Activated naive CD8-positive, alpha-beta T cell treated with anti-CD3 and anti-CD28 coated beads, Interleukin-2, amount 50 U/mL, for 24 hours (primary cell): ENCODE results near the gene ZNF79.
"Not testable (repeated sequence)": the region's sequence is repeated elsewhere in the genome, so short reads cannot be mapped to it uniquely, and the experiment has no call there.

Experiments used
- ATAC-seq: fragments of 150-1000 bp; cut with Tn5 transposase; one replicate; pipeline ENCODE4 v1.10.0; 2021
- DNase-seq: peaks from one replicate; pipeline ENCODE4 v3.0.0; 2021
- H3K27ac Mint-ChIP-seq: one replicate; pipeline ENCODE4 v1.8.0; 2021; ENCODE audit warnings: mild to moderate bottlenecking, mixed read lengths
- H3K27me3 Mint-ChIP-seq: one replicate; pipeline ENCODE4 v1.8.0; 2021; ENCODE audit warnings: mixed read lengths
- H3K36me3 Mint-ChIP-seq: one replicate; pipeline ENCODE4 v1.8.0; 2021; ENCODE audit warnings: low read depth, mixed read lengths
- H3K4me1 Mint-ChIP-seq: one replicate; pipeline ENCODE4 v1.8.0; 2021; ENCODE audit warnings: mixed read lengths
- H3K4me3 Mint-ChIP-seq: one replicate; pipeline ENCODE4 v1.8.0; 2021; ENCODE audit warnings: mild to moderate bottlenecking, moderate library complexity, mixed read lengths
- H3K9me3 Mint-ChIP-seq: one replicate; pipeline ENCODE4 v1.8.0; 2021; ENCODE audit warnings: mixed read lengths

Gene ZNF79

GRCh38 chr9:127450830-127451607 is 26.8 kb downstream of the ZNF79 start, which contains the start of the genes LRSAM1 and RPL12:
Gene LRSAM1 (plus strand): TSS chr9:127451510. CDS start chr9:127454528, 3,018 bp downstream.
Gene RPL12 (minus strand): TSS chr9:127451406. CDS start chr9:127451317, 89 bp downstream.
- H3K27me3 Mint-ChIP-seq: no peaks in the 10 kb centered on the region
- H3K36me3 Mint-ChIP-seq: peaks cover 57% of the 10 kb centered on the region
- peak within 1 kb of the TSS; percentile 99 for H3K27ac Mint-ChIP-seq
- H3K4me1 Mint-ChIP-seq: peaks cover 46% of the 10 kb centered on the region
- DNase-seq: peak; percentile 99
- no peaks in the 10 kb centered on the region for H3K9me3 Mint-ChIP-seq
- H3K4me3 Mint-ChIP-seq: peak within 1 kb of the TSS; percentile 99
- peak; percentile 53 for ATAC-seq

GRCh38 chr9:127451608-127451857 is 27.4 kb downstream of the ZNF79 start:
- peak; percentile 1 for ATAC-seq

GRCh38 chr9:127451858-127452656 is 27.9 kb downstream of the ZNF79 start:
- peak; percentile 52 for ATAC-seq
- no peaks in the 10 kb centered on the region for H3K27me3 Mint-ChIP-seq
- DNase-seq: peak; percentile 64
- peak overlapping the region; percentile 99 for H3K4me3 Mint-ChIP-seq
- H3K4me1 Mint-ChIP-seq: peaks cover 37% of the 10 kb centered on the region
- H3K36me3 Mint-ChIP-seq: peaks cover 50% of the 10 kb centered on the region
- no peaks in the 10 kb centered on the region for H3K9me3 Mint-ChIP-seq
- H3K27ac Mint-ChIP-seq: peak overlapping the region; percentile 99

More at GRCh38 chr9:127451608-127451857, 27.4 kb downstream of the ZNF79 start:
- peaks cover 52% of the 10 kb centered on the region for H3K36me3 Mint-ChIP-seq
- peak overlapping the region; percentile 99 for H3K27ac Mint-ChIP-seq
- DNase-seq: no peak
- no peaks in the 10 kb centered on the region for H3K9me3 Mint-ChIP-seq
- peak overlapping the region; percentile 99 for H3K4me3 Mint-ChIP-seq
- H3K27me3 Mint-ChIP-seq: no peaks in the 10 kb centered on the region
- H3K4me1 Mint-ChIP-seq: peaks cover 41% of the 10 kb centered on the region

GRCh38 chr9:127452691-127453090 is 28.5 kb downstream of the ZNF79 start:
- Mint-ChIP-seq H3K4me1 (peaks cover 31% of the 10 kb centered on the region), H3K4me3 (peak overlapping the region; percentile 99), H3K36me3 (peaks cover 46% of the 10 kb centered on the region), H3K27ac (no peak overlapping the region), H3K9me3 (no peaks in the 10 kb centered on the region), H3K27me3 (no peaks in the 10 kb centered on the region)
- DNase-seq (no peak), ATAC-seq (no peak)

GRCh38 chr9:127455324-127455992 is 31.3 kb downstream of the ZNF79 start:
- DNase-seq: no peak
- no peak overlapping the region for H3K4me3 Mint-ChIP-seq
- ATAC-seq: no peak
- no peaks in the 10 kb centered on the region for H3K27me3 Mint-ChIP-seq
- peaks cover 26% of the 10 kb centered on the region for H3K36me3 Mint-ChIP-seq
- no peaks in the 10 kb centered on the region for H3K9me3 Mint-ChIP-seq
- H3K27ac Mint-ChIP-seq: no peak overlapping the region
- peaks cover 5% of the 10 kb centered on the region for H3K4me1 Mint-ChIP-seq

DNA sequence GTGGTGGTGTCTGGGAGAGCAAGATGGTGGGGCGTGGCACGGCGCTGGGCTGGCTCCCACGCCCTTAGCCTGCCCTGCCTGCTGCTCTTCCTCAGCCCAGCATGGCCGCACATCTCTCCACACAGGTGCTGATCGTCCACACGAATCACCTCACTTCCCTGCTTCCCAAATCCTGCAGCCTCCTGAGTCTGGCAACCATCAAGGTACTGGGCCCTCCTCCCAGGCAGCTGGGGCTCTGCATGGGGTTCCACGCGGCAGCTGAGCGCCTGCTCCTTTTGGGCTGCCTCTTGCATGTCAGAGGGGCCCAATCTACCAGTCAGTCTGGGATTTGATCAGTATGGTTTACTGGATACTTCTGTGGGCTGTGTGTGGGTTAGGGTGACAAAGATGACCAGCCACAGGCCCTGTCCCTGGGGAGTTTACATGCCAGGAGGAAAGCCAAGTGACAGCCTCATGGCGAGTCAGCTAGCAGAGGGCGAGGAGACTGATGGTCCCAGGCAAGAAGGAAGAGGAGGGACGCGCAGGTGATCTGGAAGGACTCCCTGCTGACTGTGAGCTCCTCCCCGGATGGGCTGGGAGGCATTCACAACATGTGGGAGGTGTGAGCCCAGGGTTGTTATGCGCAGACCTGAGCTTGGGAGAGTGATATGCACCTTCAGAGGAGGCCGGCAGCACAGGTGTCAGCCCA is 33.2 kb downstream of the ZNF79 start:
- Mint-ChIP-seq H3K9me3 (no peaks in the 10 kb centered on the region), H3K27me3 (no peaks in the 10 kb centered on the region), H3K4me3 (no peak overlapping the region), H3K36me3 (peaks cover 20% of the 10 kb centered on the region), H3K27ac (no peak overlapping the region), H3K4me1 (peaks cover 2% of the 10 kb centered on the region)
- no peak for ATAC-seq
- no peak for DNase-seq

DNA sequence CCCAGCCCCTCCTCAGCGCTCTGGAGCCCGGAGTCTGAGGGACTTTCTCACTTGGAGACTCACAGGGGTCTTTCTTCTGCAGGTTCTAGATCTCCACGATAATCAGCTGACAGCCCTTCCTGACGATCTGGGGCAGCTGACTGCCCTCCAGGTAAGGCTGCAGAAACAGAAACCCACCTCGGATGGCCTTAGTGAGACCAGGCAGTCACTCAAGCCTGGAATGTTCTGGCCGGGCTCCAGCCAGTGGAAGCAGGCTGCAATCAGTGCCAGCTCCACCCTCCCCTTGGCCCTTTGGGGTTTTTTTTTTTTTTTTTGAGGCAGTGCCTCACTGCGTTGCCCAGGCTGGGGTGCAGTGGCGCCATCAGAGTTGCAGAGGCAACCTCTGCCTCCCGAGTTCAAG is 34.7 kb downstream of the ZNF79 start:
- Mint-ChIP-seq H3K36me3 (peaks cover 27% of the 10 kb centered on the region), H3K9me3 (no peaks in the 10 kb centered on the region), H3K4me1 (no peaks in the 10 kb centered on the region), H3K27me3 (no peaks in the 10 kb centered on the region), H3K27ac (no peak overlapping the region), H3K4me3 (no peak overlapping the region)
- ATAC-seq: no peak
- DNase-seq: no peak

DNA sequence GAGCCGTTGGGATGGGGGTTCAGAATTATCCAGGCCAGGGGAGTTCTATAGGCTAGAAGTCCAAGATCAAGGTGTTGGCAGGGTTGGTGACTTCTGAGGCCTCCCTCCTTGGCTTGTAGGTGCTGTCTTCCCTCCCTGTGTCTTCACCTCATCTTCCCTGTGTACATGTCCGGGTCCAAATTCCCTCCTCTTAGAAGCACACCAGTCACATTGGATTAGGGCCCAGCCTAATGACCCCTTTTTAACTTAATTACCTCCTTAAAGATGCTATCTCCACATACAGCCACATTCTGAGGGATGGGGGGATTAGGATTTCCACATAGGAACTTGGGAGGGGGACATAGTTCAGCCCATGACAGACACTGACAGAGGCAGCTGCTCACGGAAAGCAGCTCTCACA is 39.2 kb downstream of the ZNF79 start:
- Mint-ChIP-seq H3K36me3 (peaks cover 31% of the 10 kb centered on the region), H3K4me1 (no peaks in the 10 kb centered on the region), H3K9me3 (no peaks in the 10 kb centered on the region), H3K4me3 (no peak overlapping the region), H3K27ac (no peak overlapping the region), H3K27me3 (no peaks in the 10 kb centered on the region)
- DNase-seq (no peak), ATAC-seq (no peak)

DNA sequence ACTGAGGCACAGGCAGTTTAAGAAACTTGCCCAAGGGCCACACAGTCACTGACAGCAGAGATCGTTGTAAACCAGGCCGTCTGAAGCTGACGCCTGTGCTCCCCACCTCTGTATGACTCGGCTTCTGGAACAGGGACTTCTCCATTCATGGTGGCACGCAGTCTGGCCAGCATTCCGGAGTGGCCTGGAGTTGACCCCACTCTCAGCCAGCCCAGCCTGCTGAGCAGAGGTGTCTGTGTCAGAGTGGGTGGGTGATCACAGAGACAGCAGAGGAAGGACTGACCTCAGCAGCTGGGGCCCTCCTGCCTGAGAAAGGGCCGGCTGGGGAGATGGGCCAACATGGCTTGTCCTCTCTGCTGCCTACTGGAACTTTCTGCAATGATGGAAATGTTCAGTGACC is 39.7 kb downstream of the ZNF79 start:
- Mint-ChIP-seq H3K4me3 (no peak overlapping the region), H3K36me3 (peaks cover 32% of the 10 kb centered on the region), H3K27me3 (no peaks in the 10 kb centered on the region), H3K27ac (no peak overlapping the region), H3K9me3 (no peaks in the 10 kb centered on the region), H3K4me1 (no peaks in the 10 kb centered on the region)
- no peak for ATAC-seq
- no peak for DNase-seq

- H3K27me3 Mint-ChIP-seq, H3K4me1 Mint-ChIP-seq, H3K27ac Mint-ChIP-seq, H3K9me3 Mint-ChIP-seq, ATAC-seq, DNase-seq, H3K4me3 Mint-ChIP-seq: not testable (repeated sequence)
- H3K36me3 Mint-ChIP-seq: peaks cover 39% of the 10 kb centered on the region
Observed at GRCh38 chr9:127466407-127466917, 42.3 kb downstream of the ZNF79 start.

- no peaks in the 10 kb centered on the region for H3K9me3 Mint-ChIP-seq
- ATAC-seq: no peak
- no peak overlapping the region for H3K27ac Mint-ChIP-seq
- DNase-seq: no peak
- H3K4me1 Mint-ChIP-seq: peaks cover 2% of the 10 kb centered on the region
- no peaks in the 10 kb centered on the region for H3K27me3 Mint-ChIP-seq
- H3K36me3 Mint-ChIP-seq: peaks cover 36% of the 10 kb centered on the region
- H3K4me3 Mint-ChIP-seq: no peak overlapping the region
Observed at GRCh38 chr9:127467621-127468020, 43.4 kb downstream of the ZNF79 start.

GRCh38 chr9:127470662-127471061 is 46.5 kb downstream of the ZNF79 start:
- peaks cover 2% of the 10 kb centered on the region for H3K4me1 Mint-ChIP-seq
- DNase-seq: no peak
- peaks cover 33% of the 10 kb centered on the region for H3K36me3 Mint-ChIP-seq
- no peaks in the 10 kb centered on the region for H3K27me3 Mint-ChIP-seq
- H3K27ac Mint-ChIP-seq: no peak overlapping the region
- no peak overlapping the region for H3K4me3 Mint-ChIP-seq
- ATAC-seq: peak; percentile 20
- H3K9me3 Mint-ChIP-seq: no peaks in the 10 kb centered on the region

DNA sequence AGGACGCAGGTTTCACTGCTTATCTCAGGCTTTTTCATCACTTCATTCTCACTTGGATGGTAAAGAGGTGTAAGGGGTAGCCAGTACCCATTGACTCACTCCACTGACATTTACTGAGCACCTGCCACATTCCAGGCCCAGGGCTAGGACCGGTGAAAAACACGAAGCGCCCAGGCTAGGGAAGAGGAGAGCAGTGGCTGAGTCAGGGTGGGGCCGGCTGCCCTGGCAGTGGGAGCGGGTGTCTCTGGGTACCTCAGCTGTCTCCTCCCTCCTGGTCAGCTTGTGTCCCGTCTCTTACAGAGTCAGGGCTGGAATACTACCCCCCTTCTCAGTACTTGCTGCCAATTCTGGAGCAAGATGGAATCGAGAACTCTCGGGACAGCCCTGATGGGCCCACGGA is 49.3 kb downstream of the ZNF79 start:
- DNase-seq (no peak), ATAC-seq (no peak)
- no peak overlapping the region for H3K4me3 Mint-ChIP-seq
- no peaks in the 10 kb centered on the region for H3K9me3 Mint-ChIP-seq
- no peak overlapping the region for H3K27ac Mint-ChIP-seq
- no peaks in the 10 kb centered on the region for H3K27me3 Mint-ChIP-seq
- H3K4me1 Mint-ChIP-seq: peaks cover 2% of the 10 kb centered on the region
- peaks cover 30% of the 10 kb centered on the region for H3K36me3 Mint-ChIP-seq

DNA sequence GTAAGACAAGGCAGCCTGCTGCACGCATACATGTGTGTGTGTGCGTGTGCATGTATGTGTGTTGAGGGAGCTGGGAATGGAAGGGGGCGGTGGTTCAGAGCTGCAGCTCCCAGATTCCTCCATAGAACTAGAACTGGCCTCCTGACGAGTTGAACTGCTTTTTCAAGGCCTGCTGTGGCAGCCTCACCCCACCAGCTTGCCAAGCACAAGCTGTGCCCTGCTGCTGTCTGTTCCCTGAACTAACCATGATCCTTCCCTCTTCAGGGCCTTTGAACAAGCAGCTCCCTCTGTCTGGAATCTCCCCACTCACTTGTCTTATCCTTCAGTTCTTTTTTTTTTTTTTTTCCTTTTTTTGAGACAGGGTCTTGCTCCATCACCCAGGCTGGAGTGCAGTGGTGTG is 49.8 kb downstream of the ZNF79 start:
- no peak overlapping the region for H3K27ac Mint-ChIP-seq
- no peaks in the 10 kb centered on the region for H3K27me3 Mint-ChIP-seq
- no peak overlapping the region for H3K4me3 Mint-ChIP-seq
- H3K9me3 Mint-ChIP-seq: no peaks in the 10 kb centered on the region
- H3K4me1 Mint-ChIP-seq: peaks cover 2% of the 10 kb centered on the region
- no peak for DNase-seq
- H3K36me3 Mint-ChIP-seq: peaks cover 30% of the 10 kb centered on the region
- no peak for ATAC-seq
